Common myeloid progenitor, CD34-positive (primary cell): ENCODE results near the gene TMEM87B.
"Not testable (repeated sequence)": the region's sequence is repeated elsewhere in the genome, so short reads cannot be mapped to it uniquely, and the experiment has no call there.

ENCODE experiments used
- CTCF ChIA-PET: fragments of 350-600 bp; sonication (Branson Sonifier 250); formaldehyde crosslinking; loops from one replicate; lab custom pipeline; 2021; ENCODE audit warnings: antibody characterized with exemption; lab: Charles Lee
- POLR2A ChIA-PET: fragments of 350-600 bp; sonication (Branson Sonifier 250); formaldehyde crosslinking; loops from one replicate; lab custom pipeline; 2021; ENCODE audit warnings: antibody characterized with exemption; lab: Charles Lee
- DNase-seq, 3 donors: peaks; one replicate each; pipeline versions ENCODE4 v3.0.0 to v3.0.0-alpha.2; 2013
- H3K27ac ChIP-seq, 2 experiments: 1 replicate in 1 of 2; 2 replicates in 1 of 2; pipeline ENCODE4 v1.7.0; 2013; ENCODE audit warnings: inconsistent platforms in 2 of 2, low read length in 2 of 2, mild to moderate bottlenecking in 2 of 2, low read depth in 1 of 2, moderate library complexity in 1 of 2; ENCODE audit not compliant: severe bottlenecking in 2 of 2, insufficient read depth in 1 of 2, poor library complexity in 1 of 2
- H3K27me3 ChIP-seq, 5 experiments: replicated peaks in 2 of 5; 1 replicate in 3 of 5; 2 replicates in 2 of 5; pipeline versions ENCODE4 v1.6.1 to v1.7.0; 2013; ENCODE audit warnings: low read length in 4 of 5, mild to moderate bottlenecking in 2 of 5, moderate library complexity in 2 of 5, inconsistent platforms in 1 of 5; ENCODE audit not compliant: insufficient read depth in 5 of 5, control insufficient read depth in 4 of 5
- H3K36me3 ChIP-seq, 4 experiments: 1 replicate in 2 of 4; 2 replicates in 2 of 4; pipeline versions ENCODE4 v1.6.1 to v1.7.0; 2013; ENCODE audit warnings: low read length in 3 of 4, control low read depth in 1 of 4, mild to moderate bottlenecking in 1 of 4; ENCODE audit not compliant: control insufficient read depth in 4 of 4, insufficient read depth in 4 of 4
- H3K4me1 ChIP-seq, 4 experiments: 1 replicate in 3 of 4; 2 replicates in 1 of 4; pipeline versions ENCODE4 v1.6.1 to v1.7.1; 2013; ENCODE audit warnings: low read length in 3 of 4, mild to moderate bottlenecking in 3 of 4, control low read depth in 1 of 4, inconsistent platforms in 1 of 4, moderate library complexity in 1 of 4; ENCODE audit not compliant: control insufficient read depth in 4 of 4, insufficient read depth in 4 of 4; ENCODE audit errors: control extremely low read depth in 1 of 4
- H3K4me3 ChIP-seq, 7 experiments: 1 replicate in 4 of 7; 2 replicates in 3 of 7; pipeline versions ENCODE4 v1.5.1 to v1.7.0; 2013; ENCODE audit warnings: mild to moderate bottlenecking in 7 of 7, low read length in 6 of 7, moderate library complexity in 6 of 7, inconsistent platforms in 2 of 7, low read depth in 2 of 7, control low read depth in 1 of 7; ENCODE audit not compliant: insufficient read depth in 4 of 7, control insufficient read depth in 1 of 7; ENCODE audit errors: extremely low read depth in 1 of 7
- H3K9me3 ChIP-seq, 5 experiments: 1 replicate in 4 of 5; 2 replicates in 1 of 5; pipeline versions ENCODE4 v1.6.1 to v1.7.1; 2013; ENCODE audit warnings: low read length in 4 of 5, mild to moderate bottlenecking in 2 of 5, inconsistent platforms in 1 of 5, low read depth in 1 of 5, moderate library complexity in 1 of 5; ENCODE audit not compliant: control insufficient read depth in 4 of 5, insufficient read depth in 2 of 5; ENCODE audit errors: control extremely low read depth in 1 of 5
- WGBS: methylation state at CpG from one replicate; pipeline ENCODE4 v1.1.5; 2013; ENCODE audit not compliant: insufficient coverage; 5-methylcytosine and 5-hydroxymethylcytosine counted together

The TMEM87B gene

GRCh38 chr2:112061840-112062239, 6.8 kb downstream of the TMEM87B start:
- H3K27ac ChIP-seq, result no peak overlapping the region
- H3K4me3 ChIP-seq, result no peak overlapping the region
- peaks cover 22 to 56% (median 39%) of the 10 kb centered on the region in 4 experiments for H3K36me3 ChIP-seq
- no peak for DNase-seq
- H3K27me3 ChIP-seq, result no peaks in the 10 kb centered on the region
- H3K4me1 ChIP-seq, result peaks cover 0 to 16% (median 6%) of the 10 kb centered on the region in 4 experiments
- 100% methylated on average over 1 of the region's 2 CpGs for WGBS
- ChIA-PET POLR2A (no interaction called here), CTCF (interaction anchor here (0.7 to 1.5 kb wide), 2 partner anchors 13 to 26 kb away, joined by 3 read pairs; no protein-coding TSS in a partner anchor)
- peaks cover 0 to 12% (median 2%) of the 10 kb centered on the region in 5 experiments for H3K9me3 ChIP-seq

GRCh38 chr2:112062894-112063293, 7.8 kb downstream of the TMEM87B start:
- peaks cover 25 to 66% (median 41%) of the 10 kb centered on the region in 4 experiments for H3K36me3 ChIP-seq
- ChIA-PET POLR2A (no interaction called here), CTCF (no interaction called here)
- WGBS, result 100% methylated on average over 1 of the region's 1 CpG
- no peaks in the 10 kb centered on the region for H3K27me3 ChIP-seq
- peaks cover 0 to 10% (median 1%) of the 10 kb centered on the region in 4 experiments for H3K4me1 ChIP-seq
- no peak overlapping the region for H3K27ac ChIP-seq
- H3K4me3 ChIP-seq, result no peak overlapping the region
- no peak for DNase-seq
- H3K9me3 ChIP-seq, result peaks cover 0 to 12% (median 2%) of the 10 kb centered on the region in 5 experiments

- H3K4me1 ChIP-seq, result no peaks in the 10 kb centered on the region
- no peak overlapping the region for H3K4me3 ChIP-seq
- H3K36me3 ChIP-seq, result peaks cover 29 to 83% (median 48%) of the 10 kb centered on the region in 4 experiments
- ChIA-PET CTCF (no interaction called here), POLR2A (no interaction called here)
- H3K27me3 ChIP-seq, result no peaks in the 10 kb centered on the region
- DNase-seq, result no peak
- H3K27ac ChIP-seq, result no peak overlapping the region
- 100% methylated on average over 2 of the region's 5 CpGs for WGBS
- H3K9me3 ChIP-seq, result peaks cover 2 to 12% (median 4%) of the 10 kb centered on the region in 5 experiments
Observed at GRCh38 chr2:112065486-112065885, 10.4 kb downstream of the TMEM87B start.

GRCh38 chr2:112065966-112066365, 10.9 kb downstream of the TMEM87B start:
- no CpG with 5 or more reads among the region's 1 CpG for WGBS
- Histone ChIP-seq H3K27me3 (no peaks in the 10 kb centered on the region), H3K4me1 (no peaks in the 10 kb centered on the region), H3K27ac (no peak overlapping the region), H3K9me3 (peaks cover 2 to 12% (median 4%) of the 10 kb centered on the region in 5 experiments), H3K4me3 (no peak overlapping the region), H3K36me3 (peaks cover 29 to 82% (median 47%) of the 10 kb centered on the region in 4 experiments)
- CTCF ChIA-PET, result no interaction called here
- no peak for DNase-seq
- POLR2A ChIA-PET, result no interaction called here

- peaks cover 10 to 70% (median 33%) of the 10 kb centered on the region in 4 experiments for H3K36me3 ChIP-seq
- H3K27me3 ChIP-seq, DNase-seq, H3K27ac ChIP-seq, POLR2A ChIA-PET, H3K4me3 ChIP-seq, H3K4me1 ChIP-seq: not testable (repeated sequence)
- H3K9me3 ChIP-seq, result peaks cover 0 to 13% (median 4%) of the 10 kb centered on the region in 5 experiments
- CTCF ChIA-PET, result interaction anchor here (0.7 kb wide), 1 partner anchor 22 kb away, joined by 3 read pairs; no protein-coding TSS in a partner anchor
Observed at GRCh38 chr2:112069794-112070193, 14.7 kb downstream of the TMEM87B start.

GRCh38 chr2:112073875-112074274, 18.8 kb downstream of the TMEM87B start:
- ChIA-PET CTCF (interaction anchor here (1.1 to 2.7 kb wide), 2 partner anchors 48 to 176 kb away, joined by 3 to 6 read pairs; no protein-coding TSS in a partner anchor), POLR2A (no interaction called here)
- DNase-seq, result no peak
- Histone ChIP-seq H3K4me3 (no peak overlapping the region), H3K36me3 (peaks cover 16 to 50% (median 24%) of the 10 kb centered on the region in 4 experiments), H3K27me3 (no peaks in the 10 kb centered on the region), H3K27ac (no peak overlapping the region), H3K4me1 (peaks cover 0 to 11% (median 7%) of the 10 kb centered on the region in 4 experiments), H3K9me3 (peaks cover 0 to 13% (median 4%) of the 10 kb centered on the region in 5 experiments)
- 100% methylated on average over 3 of the region's 3 CpGs for WGBS

- ChIA-PET CTCF (interaction anchor here (1.1 to 2.7 kb wide), 2 partner anchors 48 to 177 kb away, joined by 3 to 6 read pairs; no protein-coding TSS in a partner anchor), POLR2A (no interaction called here)
- no CpG with 5 or more reads among the region's 1 CpG for WGBS
- Histone ChIP-seq H3K4me1 (peaks cover 0 to 11% (median 7%) of the 10 kb centered on the region in 4 experiments), H3K27me3 (no peaks in the 10 kb centered on the region), H3K4me3 (no peak overlapping the region), H3K9me3 (peaks cover 0 to 13% (median 3%) of the 10 kb centered on the region in 5 experiments), H3K27ac (no peak overlapping the region), H3K36me3 (peaks cover 15 to 51% (median 22%) of the 10 kb centered on the region in 4 experiments)
- DNase-seq, result no peak
Observed at GRCh38 chr2:112074506-112074905, 19.4 kb downstream of the TMEM87B start.
